Activated naive CD8-positive, alpha-beta T cell treated with anti-CD3 and anti-CD28 coated beads, Interleukin-2, amount 50 U/mL, for 16 hours (primary cell): Measurements from ENCODE around the gene NELL1.

Experiments used
- DNase-seq: peaks from one replicate; pipeline ENCODE4 v3.0.0-alpha.2; 2020; ENCODE audit warnings: low read depth, low spot score

NELL1 gene

GRCh38 chr11:20668131-20668809 is 1.1 kb upstream of the NELL1 start:
- no peak for DNase-seq

GRCh38 chr11:20669820-20670684 is 666 bp downstream of the NELL1 start:
- DNase-seq, result no peak

GRCh38 chr11:20670932-20671403 is 1.6 kb downstream of the NELL1 start:
- DNase-seq, result no peak

- no peak for DNase-seq
Observed at GRCh38 chr11:20671856-20672546, 2.6 kb downstream of the NELL1 start.

- DNase-seq, result no peak
Observed at GRCh38 chr11:20672575-20672974, 3.2 kb downstream of the NELL1 start.

GRCh38 chr11:20676658-20677057 is 7.3 kb downstream of the NELL1 start:
- DNase-seq, result no peak

GRCh38 chr11:20688761-20689160 is 19.4 kb downstream of the NELL1 start:
- DNase-seq, result no peak

GRCh38 chr11:20707876-20708275 is 38.5 kb downstream of the NELL1 start:
- no peak for DNase-seq

GRCh38 chr11:20712912-20713311 is 43.5 kb downstream of the NELL1 start:
- DNase-seq, result no peak

GRCh38 chr11:20715464-20715863 is 46.1 kb downstream of the NELL1 start:
- DNase-seq, result no peak

GRCh38 chr11:20715931-20716330 is 46.5 kb downstream of the NELL1 start:
- no peak for DNase-seq

GRCh38 chr11:20719821-20720220 is 50.4 kb downstream of the NELL1 start:
- DNase-seq, result no peak

- DNase-seq, result no peak
Observed at GRCh38 chr11:20723366-20723765, 54.0 kb downstream of the NELL1 start.

GRCh38 chr11:20729597-20730105 is 60.3 kb downstream of the NELL1 start:
- DNase-seq, result no peak

- DNase-seq, result no peak
Observed at GRCh38 chr11:20731676-20732215, 62.4 kb downstream of the NELL1 start.

GRCh38 chr11:20739107-20739506 is 69.7 kb downstream of the NELL1 start:
- no peak for DNase-seq

- DNase-seq, result no peak
Observed at GRCh38 chr11:20739577-20739976, 70.2 kb downstream of the NELL1 start.

GRCh38 chr11:20754933-20755332 is 85.5 kb downstream of the NELL1 start:
- no peak for DNase-seq

GRCh38 chr11:20759541-20759940 is 90.2 kb downstream of the NELL1 start:
- DNase-seq, result no peak

GRCh38 chr11:20760811-20761210 is 91.4 kb downstream of the NELL1 start:
- DNase-seq, result no peak

- DNase-seq, result no peak
Observed at GRCh38 chr11:20762116-20762844, 92.9 kb downstream of the NELL1 start.
